ENCODE data around the gene FCRLA. TPM values are rescaled to one million over a fixed set of nuclear protein-coding genes. Genes with fewer than 3 reads are reported as not detected.
A peak's percentile ranks its signal among the peaks of the same experiment; 100 is the strongest.
"Not testable (repeated sequence)": the region's sequence is repeated elsewhere in the genome, so short reads cannot be mapped to it uniquely, and the experiment has no call there.

The FCRLA gene
- total RNA-seq, 6 experiments from 2014 or later = 2.3 to 5.1 (median 2.9) TPM

GRCh38 chr1:161691846-161692245, 15.2 kb upstream of the FCRLA start:
- H3K27me3 Mint-ChIP-seq (ENCODE audit: insufficient read depth) = peaks cover 11% of the 10 kb centered on the region
- no peak for DNase-seq
- no peaks in the 10 kb centered on the region for H3K4me1 Mint-ChIP-seq (ENCODE audit: low read depth)
- TF ChIP-seq CTCF (IDR thresholded peaks at IDR 0.05) = no peak
- H3K9me3 Mint-ChIP-seq = peaks cover 9% of the 10 kb centered on the region; the same call in 1 of the 2 replicates
- H3K36me3 Mint-ChIP-seq (ENCODE audit: low read depth) = peaks cover 10% of the 10 kb centered on the region
- H3K4me3 Mint-ChIP-seq = no peak overlapping the region
- H3K27ac Mint-ChIP-seq = no peak overlapping the region

- not testable (repeated sequence) for H3K27me3 Mint-ChIP-seq (ENCODE audit: insufficient read depth)
Measured at GRCh38 chr1:161693020-161693712, 13.9 kb upstream of the FCRLA start.

GRCh38 chr1:161698302-161698701, 8.7 kb upstream of the FCRLA start:
- not testable (repeated sequence) for H3K9me3 Mint-ChIP-seq; H3K4me3 Mint-ChIP-seq; H3K27ac Mint-ChIP-seq; H3K36me3 Mint-ChIP-seq (ENCODE audit: low read depth); H3K27me3 Mint-ChIP-seq (ENCODE audit: insufficient read depth); DNase-seq; H3K4me1 Mint-ChIP-seq (ENCODE audit: low read depth)

More at GRCh38 chr1:161693020-161693712, 13.9 kb upstream of the FCRLA start:
- DNase-seq; H3K4me1 Mint-ChIP-seq (ENCODE audit: low read depth); H3K36me3 Mint-ChIP-seq (ENCODE audit: low read depth); H3K27ac Mint-ChIP-seq; H3K4me3 Mint-ChIP-seq; H3K9me3 Mint-ChIP-seq: not testable (repeated sequence)

- no peak for TF ChIP-seq CTCF (IDR thresholded peaks at IDR 0.05)
- no peaks in the 10 kb centered on the region for H3K9me3 Mint-ChIP-seq
- no peak for DNase-seq
- no peaks in the 10 kb centered on the region; the same call in 1 of the 2 replicates for H3K27me3 Mint-ChIP-seq (ENCODE audit: insufficient read depth)
- no peaks in the 10 kb centered on the region for H3K4me1 Mint-ChIP-seq (ENCODE audit: low read depth)
- no peaks in the 10 kb centered on the region for H3K36me3 Mint-ChIP-seq (ENCODE audit: low read depth)
- no peak overlapping the region for H3K4me3 Mint-ChIP-seq
- no peak overlapping the region for H3K27ac Mint-ChIP-seq
Measured at GRCh38 chr1:161702250-161702649, 4.8 kb upstream of the FCRLA start.

GRCh38 chr1:161705537-161705936, 1.5 kb upstream of the FCRLA start:
- no peak for DNase-seq
- Mint-ChIP-seq H3K4me1 (ENCODE audit: low read depth) (peaks cover 8% of the 10 kb centered on the region; the same call in 1 of the 2 replicates), H3K4me3 (no peak overlapping the region), H3K9me3 (no peaks in the 10 kb centered on the region), H3K27me3 (ENCODE audit: insufficient read depth) (no peaks in the 10 kb centered on the region; the same call in 1 of the 2 replicates), H3K36me3 (ENCODE audit: low read depth) (no peaks in the 10 kb centered on the region), H3K27ac (no peak overlapping the region)
- TF ChIP-seq CTCF (IDR thresholded peaks at IDR 0.05) = no peak

GRCh38 chr1:161706113-161706481, 932 bp upstream of the FCRLA start:
- Mint-ChIP-seq H3K27me3 (ENCODE audit: insufficient read depth) (no peaks in the 10 kb centered on the region; the same call in 1 of the 2 replicates), H3K36me3 (ENCODE audit: low read depth) (no peaks in the 10 kb centered on the region)
- TF ChIP-seq CTCF (IDR thresholded peaks at IDR 0.05) = no peak

More at GRCh38 chr1:161706113-161706481, 932 bp upstream of the FCRLA start:
- 0 out of 2 replicates have a peak overlapping the region, but pooled peaks have one; percentile 40 for H3K4me3 Mint-ChIP-seq
- no peaks in the 10 kb centered on the region for H3K9me3 Mint-ChIP-seq
- peak; percentile 70 for DNase-seq
- H3K4me1 Mint-ChIP-seq (ENCODE audit: low read depth) = peaks cover 8% of the 10 kb centered on the region; the same call in 1 of the 2 replicates
- no peak overlapping the region for H3K27ac Mint-ChIP-seq

All from HFFc6 (cell line).